Measurements from ENCODE around the gene VARS2. TPM values are rescaled to one million over a fixed set of nuclear protein-coding genes. Genes with fewer than 3 reads are reported as not detected.
A peak's percentile ranks its signal among the peaks of the same experiment; 100 is the strongest.

The VARS2 gene
- total and polyA plus RNA-seq, 2 donors (not counting 1 experiment from before 2014, with no cell fraction given) = 27.1 to 41.6 TPM

- Histone ChIP-seq H3K36me3 (replicated peaks in 1 of 2; ENCODE audit: control extremely low read depth in 1 of 2, control insufficient read depth in 1 of 2, extremely low read depth in 1 of 2, insufficient read depth in 2 of 2, low read length in 1 of 2) (peaks cover 0 to 42% of the 10 kb centered on the region in 2 experiments), H3K4me1 (ENCODE audit: control insufficient read depth in 2 of 2, insufficient read depth in 2 of 2, low read length in 2 of 2) (peaks cover 13 to 24% of the 10 kb centered on the region in 2 donors), H3K4me2 (replicated peaks; ENCODE audit: low read depth, low read length, poor library complexity, severe bottlenecking) (peak overlapping the region; percentile 95), H4K20me1 (ENCODE audit: control insufficient read depth, insufficient read depth, low read length, poor library complexity, severe bottlenecking) (no peaks in the 10 kb centered on the region), H2AFZ (ENCODE audit: insufficient read depth, low read depth, low read length, poor library complexity, severe bottlenecking) (peak overlapping the region; percentile 99), H3K9ac (ENCODE audit: low read length) (peak overlapping the region; percentile 82), H3K79me2 (ENCODE audit: control insufficient read depth, insufficient read depth, low read length) (no peaks in the 10 kb centered on the region), H3K27ac (ENCODE audit: low read length in 2 of 2) (peak overlapping the region; percentile 24 to 78), H3K9me3 (ENCODE audit: control extremely low read depth in 1 of 3, control insufficient read depth in 2 of 3, insufficient read depth in 1 of 3, low read length in 2 of 3) (no peaks in the 10 kb centered on the region), H3K27me3 (replicated peaks in 1 of 4; ENCODE audit: control extremely low read depth in 1 of 4, control insufficient read depth in 3 of 4, insufficient read depth in 4 of 4, low read length in 3 of 4) (no peaks in the 10 kb centered on the region), H3K4me3 (ENCODE audit: control extremely low read depth in 1 of 5, extremely low read depth in 1 of 5, insufficient read depth in 1 of 5, low read depth in 2 of 5, low read length in 4 of 5) (peak overlapping the region in 4 of 5 experiments; percentile 55 to 84 (median 78))
- DNase-seq = no peak
- TF ChIP-seq EZH2 (IDR thresholded peaks at IDR 0.05; ENCODE audit: borderline replicate concordance, insufficient read depth, low read depth, low read length, poor library complexity, severe bottlenecking) (no peak), CTCF (IDR thresholded peaks at IDR 0.05) (no peak)
- no peak for ATAC-seq (ENCODE audit: low read depth)
- no peaks in the 10 kb centered on the region for H3K27me3 Mint-ChIP-seq
- no peaks in the 10 kb centered on the region for H3K9me3 Mint-ChIP-seq (ENCODE audit: insufficient read depth)
- peaks cover 29% of the 10 kb centered on the region for H3K4me1 Mint-ChIP-seq
- intact Hi-C loops (cut with micrococcal nuclease) = loop anchor here (1.0 to 5.0 kb wide), 5 partner anchors 29 to 173 kb away; partner anchors contain the start of genes DDR1, FLOT1 and IER3
- H3K27ac Mint-ChIP-seq = peak overlapping the region; percentile 83
- H3K4me3 Mint-ChIP-seq = peak overlapping the region; percentile 90
- 27% methylated on average over 31 of the region's 31 CpGs for WGBS (ENCODE audit: insufficient coverage)
- ChIA-PET CTCF (interaction anchor here (0.6 to 6.3 kb wide), 21 partner anchors 8 to 382 kb away, joined by 3 to 87 read pairs (median 6); partner anchors contain the start of gene DDR1), POLR2A (interaction anchor here (0.6 to 1.7 kb wide), 4 partner anchors 30 to 264 kb away, joined by 3 to 18 read pairs (median 3); partner anchors contain the start of genes DDR1 and DHX16)
Observed at GRCh38 chr6:30913721-30914075, 340 bp upstream of the VARS2 start.

Data from B cell (primary cell).